OCI-LY7 (cell line): Measurements from ENCODE around the gene TREM2.

Experiments
- EZH2phosphoT487 ChIP-seq: fragments of 200-600 bp; sonication (generic); IDR thresholded peaks from 2 replicates; pipeline ENCODE4 v1.6.1; 2018; ENCODE audit warnings: low read depth, borderline replicate concordance, mild to moderate bottlenecking, mixed run types, antibody characterized with exemption, low read length, moderate library complexity, mixed read lengths
- TF ChIP-seq, protein P1 (sequence below): fragments of 200-600 bp; sonication (generic); conservative IDR thresholded peaks from 2 replicates; pipeline ENCODE4 v1.5.1; 2014; ENCODE audit warnings: mild to moderate bottlenecking, antibody characterized with exemption, low read length, moderate library complexity, mixed read lengths

DNA sequence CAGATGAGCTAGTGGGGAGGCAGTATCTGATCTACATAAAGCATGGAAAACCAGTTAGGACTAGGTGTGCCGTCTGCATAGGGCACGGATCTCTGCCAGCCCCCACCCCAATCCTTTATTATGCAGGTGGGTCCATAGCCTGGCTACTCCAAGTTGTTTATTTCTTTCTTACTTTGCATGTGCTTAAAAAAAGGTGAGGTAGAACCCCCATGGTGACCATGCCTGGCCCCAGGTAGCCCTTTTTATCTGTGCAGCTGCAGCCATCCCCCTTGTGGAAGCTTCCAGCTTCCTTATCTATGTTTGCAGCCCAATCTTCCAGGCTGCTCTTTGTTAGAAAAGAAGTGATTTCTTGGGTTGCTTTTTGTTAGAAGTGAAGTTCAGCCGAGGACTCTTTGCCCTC is 9.0 kb upstream of the TREM2 start:
- TF ChIP-seq, protein P1, sequence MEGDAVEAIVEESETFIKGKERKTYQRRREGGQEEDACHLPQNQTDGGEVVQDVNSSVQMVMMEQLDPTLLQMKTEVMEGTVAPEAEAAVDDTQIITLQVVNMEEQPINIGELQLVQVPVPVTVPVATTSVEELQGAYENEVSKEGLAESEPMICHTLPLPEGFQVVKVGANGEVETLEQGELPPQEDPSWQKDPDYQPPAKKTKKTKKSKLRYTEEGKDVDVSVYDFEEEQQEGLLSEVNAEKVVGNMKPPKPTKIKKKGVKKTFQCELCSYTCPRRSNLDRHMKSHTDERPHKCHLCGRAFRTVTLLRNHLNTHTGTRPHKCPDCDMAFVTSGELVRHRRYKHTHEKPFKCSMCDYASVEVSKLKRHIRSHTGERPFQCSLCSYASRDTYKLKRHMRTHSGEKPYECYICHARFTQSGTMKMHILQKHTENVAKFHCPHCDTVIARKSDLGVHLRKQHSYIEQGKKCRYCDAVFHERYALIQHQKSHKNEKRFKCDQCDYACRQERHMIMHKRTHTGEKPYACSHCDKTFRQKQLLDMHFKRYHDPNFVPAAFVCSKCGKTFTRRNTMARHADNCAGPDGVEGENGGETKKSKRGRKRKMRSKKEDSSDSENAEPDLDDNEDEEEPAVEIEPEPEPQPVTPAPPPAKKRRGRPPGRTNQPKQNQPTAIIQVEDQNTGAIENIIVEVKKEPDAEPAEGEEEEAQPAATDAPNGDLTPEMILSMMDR: no peak
- no peak for TF ChIP-seq EZH2phosphoT487
